COR-L47 (cell line): ENCODE results near the gene ZBTB43.

Experiments used
- DNase-seq: peaks from one replicate; lab custom pipeline; 2025; lab: John Stamatoyannopoulos, UW

Gene ZBTB43

GRCh38 chr9:126886034-126886822 lies 81.4 kb downstream of the ZBTB43 start:
- no peak for DNase-seq

GRCh38 chr9:126886897-126887296 lies 82.1 kb downstream of the ZBTB43 start:
- DNase-seq = no peak
